GM21447 (cell line): ENCODE results near the gene FASN.

ENCODE experiments used
- ATAC-seq: cut with Tn5 transposase; IDR thresholded peaks from one replicate; pipeline ENCODE4 v1.9.1; 2021; ENCODE audit not compliant: unreplicated experiment

Gene FASN

GRCh38 chr17:82059272-82060000 is 38.6 kb downstream of the FASN start:
- no peak for ATAC-seq

- ATAC-seq: no peak
These were observed 39.2 kb downstream of the FASN start for GRCh38 chr17:82058855-82059249.

DNA sequence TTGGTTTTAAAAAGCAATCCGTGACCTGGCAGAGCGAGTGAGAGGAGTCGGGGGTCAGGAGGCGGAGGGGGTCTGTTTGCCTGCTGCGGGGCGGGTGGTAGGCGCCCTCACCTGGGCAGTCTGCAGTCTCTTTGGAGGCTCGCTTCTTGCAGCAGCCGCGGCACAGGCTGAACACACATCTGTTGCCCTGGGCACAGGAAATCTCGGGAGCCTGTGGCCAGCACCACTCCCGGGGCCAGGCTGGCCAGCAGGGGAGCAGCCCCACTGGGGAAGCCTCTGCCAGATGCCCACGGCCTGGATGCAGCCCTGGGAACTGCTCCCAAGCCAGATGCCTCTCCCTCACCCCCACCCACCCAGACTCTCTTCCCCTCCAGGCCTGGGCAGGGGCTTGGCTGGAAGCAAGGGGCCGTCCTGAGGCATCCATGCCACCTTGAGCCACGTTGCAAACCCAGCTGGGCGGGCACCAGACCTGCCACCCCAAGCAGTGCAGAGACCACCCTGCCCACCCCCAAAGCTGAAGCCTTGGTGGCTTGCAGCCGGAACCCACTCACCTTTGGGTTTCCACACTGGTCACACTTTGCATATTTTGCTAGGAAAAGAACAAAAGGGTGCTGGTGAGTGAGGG is 39.7 kb downstream of the FASN start:
- ATAC-seq: no peak

DNA sequence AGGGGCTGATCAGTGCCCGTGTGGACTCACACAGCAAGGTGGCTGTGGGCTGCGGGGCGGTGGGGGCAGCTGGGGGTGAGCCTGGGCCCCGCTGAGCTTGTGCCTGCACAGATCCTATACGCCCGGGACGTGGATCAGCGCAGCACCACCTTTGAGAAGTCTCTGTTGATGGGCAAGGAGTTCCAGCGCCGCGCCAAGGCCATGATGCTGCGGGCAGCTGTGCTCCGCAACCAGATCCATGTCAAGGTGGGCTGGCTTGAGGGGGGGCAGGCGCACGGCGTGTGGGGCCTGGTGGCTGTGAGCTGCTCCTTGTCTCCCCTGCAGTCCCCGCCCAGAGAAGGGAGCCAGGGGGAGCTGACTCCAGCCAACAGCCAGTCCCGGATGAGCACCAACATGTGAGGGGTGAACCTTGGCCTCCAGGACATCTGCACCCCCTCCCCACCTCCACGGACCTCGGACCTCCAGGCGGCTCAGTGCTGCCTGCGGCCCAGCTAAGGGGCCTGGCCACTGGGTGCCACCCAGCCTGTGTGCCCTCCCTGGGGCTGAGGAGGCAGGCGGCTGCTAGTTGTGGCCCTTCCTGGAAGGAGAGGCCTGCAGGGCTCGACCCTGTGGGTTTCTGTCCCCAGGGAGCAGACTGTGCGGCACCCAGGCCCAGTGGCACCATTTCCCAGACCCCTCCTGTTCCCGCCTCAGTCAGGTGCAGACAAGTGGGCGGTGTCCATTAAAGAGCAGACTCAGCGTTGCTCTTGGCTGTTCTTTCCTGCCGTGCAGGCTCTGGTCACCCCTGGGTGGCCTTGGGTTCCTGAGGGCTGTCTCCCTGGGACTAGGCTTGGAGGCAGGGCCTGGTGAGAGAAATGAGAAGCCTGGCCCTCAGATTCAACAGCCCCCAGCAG is 41.1 kb downstream of the FASN start:
- ATAC-seq: no peak

- ATAC-seq: no peak
These were observed 41.9 kb downstream of the FASN start for GRCh38 chr17:82055965-82056728.

GRCh38 chr17:82055023-82055964 is 42.7 kb downstream of the FASN start:
- no peak for ATAC-seq

DNA sequence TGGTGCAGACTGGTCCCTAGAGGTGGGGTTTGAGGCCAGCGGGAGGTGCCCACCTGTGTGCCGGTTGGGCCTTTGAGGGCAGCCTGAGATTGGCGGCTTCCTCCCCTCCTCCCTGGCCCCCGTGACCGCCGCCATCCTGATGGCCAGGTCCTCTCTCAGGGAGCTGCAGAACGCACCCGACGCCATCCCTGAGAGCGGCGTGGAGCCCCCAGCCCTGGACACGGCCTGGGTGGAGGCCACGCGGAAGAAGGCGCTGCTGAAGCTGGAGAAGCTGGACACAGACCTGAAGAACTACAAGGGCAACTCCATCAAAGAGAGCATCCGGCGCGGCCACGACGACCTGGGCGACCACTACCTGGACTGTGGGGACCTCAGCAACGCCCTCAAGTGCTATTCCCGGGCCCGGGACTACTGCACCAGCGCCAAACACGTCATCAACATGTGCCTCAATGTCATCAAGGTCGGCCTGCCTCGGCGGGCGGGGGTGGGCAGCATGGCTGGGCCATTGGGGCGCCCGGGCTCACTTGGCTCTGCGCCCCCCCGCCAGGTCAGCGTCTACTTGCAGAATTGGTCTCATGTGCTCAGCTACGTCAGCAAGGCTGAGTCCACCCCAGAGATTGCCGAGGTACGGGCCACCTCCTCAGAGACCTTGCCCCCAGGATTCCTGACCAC is 43.5 kb downstream of the FASN start:
- ATAC-seq: no peak

GRCh38 chr17:82053556-82054263 is 44.3 kb downstream of the FASN start:
- no peak for ATAC-seq

DNA sequence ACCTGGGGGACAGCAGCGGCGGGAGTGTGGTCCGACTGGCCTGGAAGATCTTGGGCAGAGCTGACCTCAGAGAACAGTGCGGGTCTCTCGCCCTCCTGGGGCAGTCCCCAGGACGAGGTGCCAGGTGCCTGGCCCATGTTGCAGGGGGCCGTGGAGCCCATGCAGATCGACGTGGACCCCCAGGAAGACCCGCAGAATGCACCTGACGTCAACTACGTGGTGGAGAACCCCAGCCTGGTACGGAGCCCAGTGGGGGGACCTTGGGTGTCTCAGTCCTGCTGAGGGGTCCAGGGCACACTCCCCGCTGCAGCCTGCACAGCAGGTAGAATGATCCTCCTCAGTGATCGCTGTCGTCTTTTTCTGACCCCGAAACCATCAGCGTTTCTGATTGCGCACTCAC is 44.9 kb downstream of the FASN start:
- no peak for ATAC-seq

GRCh38 chr17:82052638-82053059 is 45.4 kb downstream of the FASN start:
- no peak for ATAC-seq

DNA sequence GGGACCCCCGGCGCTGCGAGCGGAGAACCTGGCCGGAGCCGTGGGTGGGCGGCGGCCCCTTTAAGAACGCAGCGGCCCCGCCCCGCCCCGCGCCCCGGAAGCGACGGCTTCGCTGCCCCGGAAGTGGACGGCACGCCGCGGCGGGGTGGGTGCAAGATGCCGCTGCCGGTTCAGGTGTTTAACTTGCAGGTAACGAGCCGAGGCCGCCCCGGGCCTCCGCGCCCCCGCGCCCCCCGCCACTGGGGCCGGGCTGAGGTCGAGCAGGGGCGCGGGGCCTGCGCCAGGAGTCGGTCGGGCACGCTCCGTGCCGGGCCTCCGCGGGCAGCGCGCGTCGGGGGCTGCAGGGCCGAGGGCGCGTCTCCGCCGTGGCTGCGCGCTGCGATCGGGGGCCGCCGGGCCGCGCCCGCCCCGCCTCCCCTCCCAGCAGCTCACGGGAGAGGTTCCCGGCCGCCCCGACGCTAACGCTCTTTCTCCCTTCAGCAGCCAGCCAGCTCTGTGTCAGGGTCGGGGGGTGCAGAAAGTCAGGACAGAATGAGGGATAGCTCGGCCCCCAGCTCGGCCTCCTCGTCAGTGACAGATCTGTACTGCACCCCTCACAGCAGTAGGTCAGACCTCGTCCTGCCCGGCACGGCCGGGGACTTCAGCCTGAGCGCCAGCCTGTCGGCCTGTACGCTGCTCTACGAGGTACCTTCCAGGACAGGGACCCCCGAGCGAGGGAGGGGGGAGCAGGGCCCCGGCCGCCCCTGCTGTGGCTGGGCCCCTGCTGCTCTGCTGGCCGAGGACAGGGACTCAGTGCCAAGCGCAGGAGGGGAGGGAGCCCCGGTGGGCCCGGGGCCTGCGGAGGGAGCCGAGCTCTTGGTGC is 46.0 kb downstream of the FASN start, which contains the start of the genes GPS1 and RFNG:
GPS1 (plus strand) TSS at position 123 of the 862 bp plus-strand sequence; CDS start at position 157, 34 bp downstream.
RFNG (minus strand) TSS at position 36 of the 862 bp plus-strand sequence. CDS start 45 bp downstream, outside the sequence.
- ATAC-seq: peak; percentile 55

GRCh38 chr17:82050761-82051641 is 47.0 kb downstream of the FASN start:
- no peak for ATAC-seq

- no peak for ATAC-seq
These were observed 47.8 kb downstream of the FASN start for GRCh38 chr17:82050152-82050760.

DNA sequence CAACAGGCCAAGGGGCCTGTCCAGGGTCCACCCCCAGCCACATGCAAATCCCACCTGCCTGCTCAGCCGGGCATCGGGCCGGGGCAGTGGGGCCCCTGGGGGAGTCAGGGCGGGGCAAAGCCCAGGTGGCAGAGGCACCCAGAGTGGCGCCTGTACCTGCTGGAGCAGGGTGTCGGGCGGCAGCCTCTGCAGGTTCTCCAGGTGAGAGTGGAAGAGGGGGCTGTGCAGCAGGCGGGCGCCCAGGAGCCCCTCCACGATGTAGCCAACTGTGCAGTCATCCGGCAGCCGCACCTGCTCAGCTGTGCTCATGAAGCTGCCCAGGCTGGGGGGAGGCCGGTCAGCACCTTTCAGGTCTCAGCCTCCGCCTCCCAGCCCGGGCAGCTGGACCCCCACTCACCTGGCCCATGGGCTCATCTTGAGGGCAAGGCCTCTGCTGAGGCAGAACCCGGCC is 48.5 kb downstream of the FASN start:
- no peak for ATAC-seq

DNA sequence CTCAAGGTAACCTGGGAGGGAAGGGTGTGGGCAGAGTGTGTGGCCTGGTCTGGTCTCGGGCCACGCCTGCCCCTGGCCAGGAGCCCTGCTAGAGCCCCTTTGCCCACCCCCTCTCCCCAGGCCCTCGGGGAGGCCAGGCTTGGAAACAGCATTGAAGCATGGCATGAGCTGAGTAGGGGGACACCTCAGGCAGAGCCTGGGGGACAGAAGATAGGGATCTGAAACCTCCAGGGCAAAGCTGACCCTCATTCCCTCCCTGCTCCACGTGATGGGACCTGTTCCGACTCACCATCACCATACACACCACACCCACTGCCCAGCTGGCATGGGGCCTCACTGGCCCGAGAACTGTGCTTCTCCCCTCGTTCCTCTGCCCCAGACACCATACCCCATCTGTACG is 48.9 kb downstream of the FASN start:
- ATAC-seq: no peak

DNA sequence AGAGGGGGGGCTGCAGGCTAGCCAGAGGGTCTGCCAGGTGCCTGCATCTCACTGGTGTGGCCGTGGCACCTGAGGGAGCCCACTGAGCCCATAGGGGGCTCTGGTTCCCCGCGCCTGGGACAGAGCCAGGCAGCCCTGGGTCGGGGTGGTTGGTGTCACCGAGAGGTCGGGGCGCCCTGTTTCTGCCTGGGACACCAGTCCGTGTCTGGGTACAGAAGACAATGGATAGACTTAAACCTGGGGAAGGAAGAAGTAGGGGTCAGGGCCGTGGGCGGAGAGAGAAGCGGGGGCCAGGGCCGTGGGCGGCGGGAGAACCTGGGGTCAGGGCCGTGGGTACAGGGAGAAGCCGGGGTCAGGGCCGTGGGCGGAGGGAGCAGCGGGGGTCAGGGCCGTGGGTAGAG is 49.5 kb downstream of the FASN start:
- ATAC-seq: no peak
